Ramos (cell line): Measurements from ENCODE around the gene REPS2.
"Not testable (repeated sequence)": the region's sequence is repeated elsewhere in the genome, so short reads cannot be mapped to it uniquely, and the experiment has no call there.

ENCODE experiments used
- in situ Hi-C: fragments of 300-500 bp; cut with MboI; formaldehyde crosslinking; loops from one replicate; pipeline ENCODE4 v1.14.3; 2022; ENCODE audit warnings: low sequenced_read_pairs; ENCODE audit not compliant: unreplicated experiment

Gene REPS2

GRCh38 chrX:16962661-16963060 lies 16.2 kb downstream of the REPS2 start:
- in situ Hi-C loops, result not testable (repeated sequence)

- in situ Hi-C loops, result no loop called here
These were observed 16.8 kb downstream of the REPS2 start for GRCh38 chrX:16963216-16963615.

- in situ Hi-C loops, result not testable (repeated sequence)
These were observed 18.5 kb downstream of the REPS2 start for GRCh38 chrX:16964976-16965375.

GRCh38 chrX:16966752-16967448 lies 20.4 kb downstream of the REPS2 start:
- in situ Hi-C loops, result no loop called here

- in situ Hi-C loops, result not testable (repeated sequence)
These were observed 22.3 kb downstream of the REPS2 start for GRCh38 chrX:16968753-16969152.

- in situ Hi-C loops, result no loop called here
These were observed 24.5 kb downstream of the REPS2 start for GRCh38 chrX:16970977-16971376.

- in situ Hi-C loops, result no loop called here
These were observed 25.2 kb downstream of the REPS2 start for GRCh38 chrX:16971694-16972093.

- in situ Hi-C loops, result no loop called here
These were observed 28.8 kb downstream of the REPS2 start for GRCh38 chrX:16975233-16975632.

GRCh38 chrX:16977771-16978170 lies 31.3 kb downstream of the REPS2 start:
- in situ Hi-C loops, result no loop called here

- in situ Hi-C loops, result no loop called here
These were observed 31.9 kb downstream of the REPS2 start for GRCh38 chrX:16978193-16978984.

- in situ Hi-C loops, result no loop called here
These were observed 32.8 kb downstream of the REPS2 start for GRCh38 chrX:16979226-16979625.

- in situ Hi-C loops, result no loop called here
These were observed 34.8 kb downstream of the REPS2 start for GRCh38 chrX:16981209-16981608.

GRCh38 chrX:16981980-16982379 lies 35.5 kb downstream of the REPS2 start:
- in situ Hi-C loops, result no loop called here

- in situ Hi-C loops, result no loop called here
These were observed 36.6 kb downstream of the REPS2 start for GRCh38 chrX:16983051-16983450.

GRCh38 chrX:16985286-16985685 lies 38.8 kb downstream of the REPS2 start:
- in situ Hi-C loops, result no loop called here

- in situ Hi-C loops, result no loop called here
These were observed 39.7 kb downstream of the REPS2 start for GRCh38 chrX:16986169-16986568.

GRCh38 chrX:16989750-16990149 lies 43.3 kb downstream of the REPS2 start:
- in situ Hi-C loops, result no loop called here

GRCh38 chrX:16990839-16991238 lies 44.4 kb downstream of the REPS2 start:
- in situ Hi-C loops, result no loop called here

- in situ Hi-C loops, result no loop called here
These were observed 46.0 kb downstream of the REPS2 start for GRCh38 chrX:16992445-16992844.

- in situ Hi-C loops, result no loop called here
These were observed 46.5 kb downstream of the REPS2 start for GRCh38 chrX:16992951-16993350.

GRCh38 chrX:16993791-16994318 lies 47.4 kb downstream of the REPS2 start:
- in situ Hi-C loops, result no loop called here
